HG03521 (cell line): ENCODE results near the gene ZNF366.

Source experiments
- ATAC-seq: cut with Tn5 transposase; IDR thresholded peaks from one replicate; pipeline ENCODE4 v1.9.1; 2021; ENCODE audit warnings: mild to moderate bottlenecking, moderate library complexity; ENCODE audit not compliant: unreplicated experiment

ZNF366 gene

GRCh38 chr5:72494623-72495124, 12.5 kb downstream of the ZNF366 start:
- no peak for ATAC-seq

- no peak for ATAC-seq
These were observed 17.7 kb downstream of the ZNF366 start for GRCh38 chr5:72489536-72489935.

GRCh38 chr5:72488756-72489155, 18.5 kb downstream of the ZNF366 start:
- no peak for ATAC-seq

- no peak for ATAC-seq
These were observed 20.0 kb downstream of the ZNF366 start for GRCh38 chr5:72487177-72487576.

GRCh38 chr5:72486371-72486770, 20.8 kb downstream of the ZNF366 start:
- ATAC-seq: no peak

GRCh38 chr5:72485430-72485974, 21.7 kb downstream of the ZNF366 start:
- no peak for ATAC-seq

GRCh38 chr5:72482046-72482445, 25.2 kb downstream of the ZNF366 start:
- no peak for ATAC-seq

- no peak for ATAC-seq
These were observed 26.4 kb downstream of the ZNF366 start for GRCh38 chr5:72480841-72481240.

- ATAC-seq: no peak
These were observed 27.3 kb downstream of the ZNF366 start for GRCh38 chr5:72479921-72480320.

- no peak for ATAC-seq
These were observed 28.5 kb downstream of the ZNF366 start for GRCh38 chr5:72478684-72479083.

- no peak for ATAC-seq
These were observed 28.9 kb downstream of the ZNF366 start for GRCh38 chr5:72478276-72478675.

GRCh38 chr5:72477644-72478043, 29.6 kb downstream of the ZNF366 start:
- no peak for ATAC-seq

GRCh38 chr5:72477176-72477575, 30.0 kb downstream of the ZNF366 start:
- ATAC-seq: no peak

GRCh38 chr5:72476721-72477120, 30.5 kb downstream of the ZNF366 start:
- no peak for ATAC-seq

- no peak for ATAC-seq
These were observed 30.9 kb downstream of the ZNF366 start for GRCh38 chr5:72476275-72476674.

- ATAC-seq: no peak
These were observed 32.7 kb downstream of the ZNF366 start for GRCh38 chr5:72474516-72474915.

GRCh38 chr5:72474046-72474500, 33.1 kb downstream of the ZNF366 start:
- no peak for ATAC-seq

- ATAC-seq: no peak
These were observed 34.4 kb downstream of the ZNF366 start for GRCh38 chr5:72472666-72473422.

GRCh38 chr5:72472031-72472430, 35.2 kb downstream of the ZNF366 start:
- ATAC-seq: no peak

GRCh38 chr5:72470826-72471225, 36.4 kb downstream of the ZNF366 start:
- ATAC-seq: no peak

GRCh38 chr5:72468606-72469005, 38.6 kb downstream of the ZNF366 start:
- ATAC-seq: no peak

GRCh38 chr5:72468024-72468423, 39.2 kb downstream of the ZNF366 start:
- ATAC-seq: no peak
